ENCODE data around the gene TRAF7.
A peak's percentile ranks its signal among the peaks of the same experiment; 100 is the strongest.

The TRAF7 gene

GRCh38 chr16:2147981-2148671 lies 7.5 kb upstream of the TRAF7 start, which contains the start of gene RAB26:
Gene RAB26 (plus strand): TSS chr16:2148625. CDS start chr16:2148784, 159 bp downstream.
- peak in 1 of 2 donors; percentile 25 for DNase-seq (ENCODE audit: low read depth in 2 of 2)

- DNase-seq (ENCODE audit: low read depth in 2 of 2), result no peak
Measured at GRCh38 chr16:2148714-2149629, 6.6 kb upstream of the TRAF7 start.

- peak in 1 of 2 donors; percentile 36 for DNase-seq (ENCODE audit: low read depth in 2 of 2)
Measured at GRCh38 chr16:2149630-2150417, 5.8 kb upstream of the TRAF7 start.

GRCh38 chr16:2150418-2151187 lies 5.0 kb upstream of the TRAF7 start:
- DNase-seq (ENCODE audit: low read depth in 2 of 2), result peak in 1 of 2 donors; percentile 37

- peak in 1 of 2 donors; percentile 27 for DNase-seq (ENCODE audit: low read depth in 2 of 2)
Measured at GRCh38 chr16:2151188-2152091, 4.1 kb upstream of the TRAF7 start.

GRCh38 chr16:2152695-2153506 lies 2.7 kb upstream of the TRAF7 start:
- DNase-seq (ENCODE audit: low read depth in 2 of 2), result peak in 1 of 2 donors; percentile 28

- peak; percentile 25 to 38 for DNase-seq (ENCODE audit: low read depth in 2 of 2)
Measured at GRCh38 chr16:2154533-2155090, 970 bp upstream of the TRAF7 start.

- DNase-seq (ENCODE audit: low read depth in 2 of 2), result no peak
Measured at GRCh38 chr16:2155977-2156848, 631 bp downstream of the TRAF7 start.

GRCh38 chr16:2156849-2157224 lies 1.3 kb downstream of the TRAF7 start:
- DNase-seq (ENCODE audit: low read depth in 2 of 2), result no peak

GRCh38 chr16:2157480-2158261 lies 2.1 kb downstream of the TRAF7 start:
- no peak for DNase-seq (ENCODE audit: low read depth in 2 of 2)

- no peak for DNase-seq (ENCODE audit: low read depth in 2 of 2)
Measured at GRCh38 chr16:2158262-2158638, 2.7 kb downstream of the TRAF7 start.

- no peak for DNase-seq (ENCODE audit: low read depth in 2 of 2)
Measured at GRCh38 chr16:2159175-2159838, 3.7 kb downstream of the TRAF7 start.

- no peak for DNase-seq (ENCODE audit: low read depth in 2 of 2)
Measured at GRCh38 chr16:2160915-2161551, 5.5 kb downstream of the TRAF7 start.

- no peak for DNase-seq (ENCODE audit: low read depth in 2 of 2)
Measured at GRCh38 chr16:2161911-2162310, 6.3 kb downstream of the TRAF7 start.

- DNase-seq (ENCODE audit: low read depth in 2 of 2), result no peak
Measured at GRCh38 chr16:2162676-2163118, 7.1 kb downstream of the TRAF7 start.
